Colonic mucosa (tissue), 4 donors: ENCODE data around the gene CTF1. TPM values are rescaled to one million over a fixed set of nuclear protein-coding genes. Genes with fewer than 3 reads are reported as not detected.
A peak's percentile ranks its signal among the peaks of the same experiment; 100 is the strongest.

Experiments
- DNase-seq: peaks from one replicate; pipeline ENCODE4 v3.0.0-alpha.2; 2020
- H3K27ac ChIP-seq: fragments of 200-600 bp; one replicate; pipeline ENCODE4 v1.8.0; 2021
- H3K27me3 ChIP-seq: fragments of 200-600 bp; one replicate; pipeline ENCODE4 v1.8.0; 2021
- H3K36me3 ChIP-seq: fragments of 200-600 bp; one replicate; pipeline ENCODE4 v1.8.0; 2021
- H3K4me1 ChIP-seq: fragments of 200-600 bp; one replicate; pipeline ENCODE4 v1.8.0; 2021; ENCODE audit warnings: mild to moderate bottlenecking
- H3K4me3 ChIP-seq: fragments of 200-600 bp; one replicate; pipeline ENCODE4 v1.8.0; 2021
- H3K9ac ChIP-seq, 2 donors: one replicate each; pipeline ENCODE4 v1.7.0; 2013; ENCODE audit warnings: control low read depth in 2 of 2, low read depth in 2 of 2, low read length in 2 of 2
- H3K9me3 ChIP-seq: fragments of 200-600 bp; one replicate; pipeline ENCODE4 v1.8.0; 2021
- intact Hi-C: fragments of 100-400 bp; cut with DNase I; formaldehyde crosslinking; loops from one replicate; pipeline ENCODE4 v1.14.1; 2022
- total RNA-seq, 2 donors: library from RNA; stranded (reverse); fragmentation: NEBNext Ultra II Directional in 1 of 2; extraction: Animal tissue kit (Norgen Biotek cat#: 25700) in 1 of 2; gene quantifications; one replicate each; pipeline ENCODE4 v1.2.1, GENCODE V29; 2021
- TF ChIP-seq, protein P1 (sequence below): fragments of 200-600 bp; IDR thresholded peaks from one replicate; pipeline ENCODE4 v1.8.0; 2022; ENCODE audit warnings: antibody characterized with exemption, mild to moderate bottlenecking
- donor health status: healthy.
- donor health status: DM: no; HTN: no; CAD: no.
- donor health status: DM: no; HTN: no; CAD: no.

CTF1 gene
- total RNA-seq, 2 donors from 2014 or later: 0.72 to 1.6 TPM

DNA sequence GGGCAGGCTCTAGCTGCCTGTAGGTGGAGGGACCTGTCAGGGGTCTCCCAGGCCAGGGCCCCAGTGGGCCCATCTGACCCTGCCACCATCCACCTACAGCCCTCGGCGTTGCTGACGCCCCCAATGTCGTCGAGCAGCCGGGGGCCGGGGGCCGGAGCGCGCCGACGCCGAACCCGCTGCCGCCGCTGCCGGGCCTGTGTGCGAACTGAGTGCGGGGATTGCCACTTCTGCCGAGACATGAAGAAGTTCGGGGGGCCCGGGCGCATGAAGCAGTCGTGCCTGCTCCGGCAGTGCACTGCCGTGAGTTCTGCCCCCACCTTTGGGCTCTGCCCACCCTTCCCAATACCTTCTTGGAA is 29.2 kb downstream of the CTF1 start:
- no peaks in the 10 kb centered on the region for H3K4me1 ChIP-seq
- DNase-seq: no peak
- TF ChIP-seq, protein P1, sequence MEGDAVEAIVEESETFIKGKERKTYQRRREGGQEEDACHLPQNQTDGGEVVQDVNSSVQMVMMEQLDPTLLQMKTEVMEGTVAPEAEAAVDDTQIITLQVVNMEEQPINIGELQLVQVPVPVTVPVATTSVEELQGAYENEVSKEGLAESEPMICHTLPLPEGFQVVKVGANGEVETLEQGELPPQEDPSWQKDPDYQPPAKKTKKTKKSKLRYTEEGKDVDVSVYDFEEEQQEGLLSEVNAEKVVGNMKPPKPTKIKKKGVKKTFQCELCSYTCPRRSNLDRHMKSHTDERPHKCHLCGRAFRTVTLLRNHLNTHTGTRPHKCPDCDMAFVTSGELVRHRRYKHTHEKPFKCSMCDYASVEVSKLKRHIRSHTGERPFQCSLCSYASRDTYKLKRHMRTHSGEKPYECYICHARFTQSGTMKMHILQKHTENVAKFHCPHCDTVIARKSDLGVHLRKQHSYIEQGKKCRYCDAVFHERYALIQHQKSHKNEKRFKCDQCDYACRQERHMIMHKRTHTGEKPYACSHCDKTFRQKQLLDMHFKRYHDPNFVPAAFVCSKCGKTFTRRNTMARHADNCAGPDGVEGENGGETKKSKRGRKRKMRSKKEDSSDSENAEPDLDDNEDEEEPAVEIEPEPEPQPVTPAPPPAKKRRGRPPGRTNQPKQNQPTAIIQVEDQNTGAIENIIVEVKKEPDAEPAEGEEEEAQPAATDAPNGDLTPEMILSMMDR: no peak
- no peaks in the 10 kb centered on the region for H3K9me3 ChIP-seq
- no peaks in the 10 kb centered on the region for H3K36me3 ChIP-seq
- H3K27me3 ChIP-seq: no peaks in the 10 kb centered on the region
- H3K4me3 ChIP-seq: no peak overlapping the region
- intact Hi-C loops: no loop called here
- H3K27ac ChIP-seq: no peak overlapping the region
- H3K9ac ChIP-seq: no peak overlapping the region

DNA sequence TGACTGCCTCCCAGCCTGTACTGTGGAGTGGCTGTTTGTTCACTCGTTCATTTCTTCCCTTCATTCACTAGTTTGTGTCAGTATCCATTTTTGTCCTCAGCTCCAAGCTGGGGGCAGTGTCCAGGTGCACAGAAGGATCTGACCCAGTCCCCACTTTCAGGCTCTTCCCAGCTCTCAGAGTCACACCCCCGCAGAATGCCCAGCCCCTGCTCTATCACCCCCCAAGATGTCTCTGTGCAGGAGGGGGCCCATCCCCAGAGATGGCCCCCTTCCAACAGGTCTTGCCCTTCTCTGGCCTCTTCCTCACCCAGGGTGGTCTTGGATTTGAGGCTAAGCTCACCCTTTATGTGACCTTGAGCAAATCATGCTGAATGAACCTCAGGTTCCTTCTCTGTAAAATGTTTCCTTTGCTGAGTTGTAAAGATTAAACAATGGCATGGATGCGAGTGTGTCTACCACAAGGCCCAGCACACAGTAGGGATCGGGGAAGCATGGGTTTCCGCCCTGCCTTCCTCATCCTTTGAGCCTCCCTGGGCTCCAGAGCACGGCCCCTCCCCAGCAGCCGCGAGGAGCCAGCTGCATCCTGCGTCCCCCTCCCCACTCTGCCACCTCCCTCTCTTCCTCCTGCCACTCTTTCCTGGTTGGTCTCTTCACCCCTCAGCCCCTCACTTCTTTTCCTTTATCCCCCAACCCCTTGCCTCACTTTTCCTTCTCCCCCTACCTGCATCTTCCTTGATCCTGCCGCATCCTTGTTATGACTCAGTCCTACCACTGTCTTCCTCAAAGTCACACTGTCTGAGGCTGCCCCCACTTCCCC is 29.8 kb downstream of the CTF1 start:
- no peaks in the 10 kb centered on the region for H3K27me3 ChIP-seq
- no peaks in the 10 kb centered on the region for H3K9me3 ChIP-seq
- DNase-seq: no peak
- H3K9ac ChIP-seq: no peak overlapping the region
- intact Hi-C loops: no loop called here
- TF ChIP-seq, protein P1: no peak
- no peak overlapping the region for H3K4me3 ChIP-seq
- no peak overlapping the region for H3K27ac ChIP-seq
- H3K4me1 ChIP-seq: no peaks in the 10 kb centered on the region
- no peaks in the 10 kb centered on the region for H3K36me3 ChIP-seq

DNA sequence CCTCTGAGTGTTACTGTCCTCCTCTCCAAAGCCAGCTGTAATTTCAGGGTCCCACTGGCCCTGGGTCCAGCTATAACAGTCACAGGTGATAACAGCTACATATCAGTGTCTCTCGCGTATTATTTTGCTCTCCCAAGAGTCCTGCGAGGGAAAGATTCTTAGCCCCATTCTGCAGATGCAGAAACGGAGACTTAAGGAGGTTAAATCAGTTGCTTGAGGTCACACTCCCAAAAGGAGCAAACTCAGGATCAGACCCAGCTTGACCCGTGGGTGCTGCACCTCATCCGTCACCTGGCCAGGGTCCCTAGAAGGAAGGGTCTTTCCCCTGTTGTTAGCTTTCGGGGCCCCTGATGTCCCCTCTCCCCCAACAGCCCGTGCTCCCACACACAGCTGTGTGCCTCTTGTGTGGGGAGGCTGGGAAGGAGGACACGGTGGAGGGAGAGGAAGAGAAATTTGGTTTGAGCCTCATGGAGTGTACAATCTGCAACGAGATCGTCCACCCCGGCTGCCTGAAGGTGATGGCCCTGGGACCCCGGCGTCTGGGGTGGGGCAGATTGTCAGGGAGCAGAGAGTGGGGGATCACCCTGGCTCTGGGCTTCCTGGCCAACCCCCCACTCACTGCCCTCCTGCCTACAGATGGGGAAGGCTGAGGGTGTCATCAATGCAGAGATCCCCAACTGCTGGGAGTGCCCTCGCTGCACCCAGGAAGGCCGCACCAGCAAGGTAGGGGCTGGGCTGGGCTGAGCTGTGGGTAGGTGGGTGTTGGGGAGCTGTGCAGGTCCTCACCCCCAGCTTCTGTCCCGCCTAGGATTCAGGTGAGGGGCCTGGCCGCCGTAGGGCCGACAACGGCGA is 30.7 kb downstream of the CTF1 start:
- TF ChIP-seq, protein P1: no peak
- intact Hi-C loops: no loop called here
- Histone ChIP-seq H3K27ac (no peak overlapping the region), H3K4me1 (no peaks in the 10 kb centered on the region), H3K27me3 (no peaks in the 10 kb centered on the region), H3K9me3 (no peaks in the 10 kb centered on the region), H3K4me3 (no peak overlapping the region), H3K36me3 (no peaks in the 10 kb centered on the region), H3K9ac (peak overlapping the region in 1 of 2 donors; percentile 39)
- no peak for DNase-seq

DNA sequence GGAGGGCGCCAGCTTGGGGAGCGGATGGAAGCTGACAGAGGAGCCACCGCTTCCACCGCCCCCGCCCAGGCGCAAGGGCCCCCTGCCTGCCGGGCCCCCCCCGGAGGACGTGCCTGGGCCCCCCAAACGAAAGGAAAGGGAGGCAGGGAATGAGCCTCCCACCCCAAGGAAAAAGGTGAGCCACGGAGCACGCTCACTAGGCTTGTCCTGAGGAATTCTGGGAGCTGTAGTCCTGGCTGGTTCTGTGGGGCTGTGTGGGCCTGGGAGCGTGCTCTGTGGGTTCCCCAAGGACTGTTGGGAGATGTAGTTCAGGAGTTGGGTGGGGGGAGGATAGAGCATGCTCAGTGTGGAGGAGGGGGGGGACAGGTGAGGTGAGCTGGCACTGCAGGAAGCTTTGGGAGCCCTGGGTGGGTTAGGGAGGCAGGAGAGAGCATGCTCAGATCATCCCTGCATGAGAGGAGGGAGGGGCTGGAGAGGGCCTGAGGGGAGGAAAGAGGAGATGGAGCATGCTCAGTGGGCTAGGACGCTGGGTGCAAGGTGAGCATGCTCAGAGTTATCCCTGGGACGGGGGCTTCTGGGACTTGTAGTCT is 31.5 kb downstream of the CTF1 start:
- Histone ChIP-seq H3K4me1 (no peaks in the 10 kb centered on the region), H3K27me3 (no peaks in the 10 kb centered on the region), H3K4me3 (no peak overlapping the region), H3K9ac (no peak overlapping the region), H3K27ac (no peak overlapping the region), H3K9me3 (no peaks in the 10 kb centered on the region), H3K36me3 (no peaks in the 10 kb centered on the region)
- TF ChIP-seq, protein P1: no peak
- peak; percentile 46 for DNase-seq
- intact Hi-C loops: no loop called here

DNA sequence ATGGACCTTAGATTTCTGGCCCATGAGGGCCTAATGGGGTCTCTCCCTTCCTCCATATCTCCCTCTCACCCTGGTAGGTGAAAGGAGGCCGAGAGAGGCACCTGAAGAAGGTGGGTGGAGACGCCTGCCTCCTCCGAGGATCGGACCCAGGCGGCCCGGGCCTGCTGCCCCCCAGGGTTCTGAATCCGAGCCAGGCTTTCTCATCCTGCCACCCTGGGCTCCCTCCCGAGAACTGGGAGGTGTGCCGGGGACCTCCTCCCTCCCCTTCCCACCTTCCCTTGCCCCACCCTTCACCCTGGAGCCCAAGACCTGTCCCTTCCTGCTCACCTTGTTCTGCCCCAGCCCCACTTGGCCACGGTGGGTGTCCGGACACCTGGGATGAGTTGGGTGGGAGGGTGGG is 32.0 kb downstream of the CTF1 start:
- TF ChIP-seq, protein P1: no peak
- Histone ChIP-seq H3K9me3 (no peaks in the 10 kb centered on the region), H3K27me3 (no peaks in the 10 kb centered on the region), H3K4me3 (no peak overlapping the region), H3K4me1 (no peaks in the 10 kb centered on the region), H3K36me3 (no peaks in the 10 kb centered on the region), H3K9ac (no peak overlapping the region), H3K27ac (no peak overlapping the region)
- intact Hi-C loops: no loop called here
- no peak for DNase-seq
